ENCODE results near the gene LRRC74B. TPM values are rescaled to one million over a fixed set of nuclear protein-coding genes. Genes with fewer than 3 reads are reported as not detected.

The LRRC74B gene
- polyA plus RNA-seq, 2 donors: 0.08 to 0.22 TPM

DNA sequence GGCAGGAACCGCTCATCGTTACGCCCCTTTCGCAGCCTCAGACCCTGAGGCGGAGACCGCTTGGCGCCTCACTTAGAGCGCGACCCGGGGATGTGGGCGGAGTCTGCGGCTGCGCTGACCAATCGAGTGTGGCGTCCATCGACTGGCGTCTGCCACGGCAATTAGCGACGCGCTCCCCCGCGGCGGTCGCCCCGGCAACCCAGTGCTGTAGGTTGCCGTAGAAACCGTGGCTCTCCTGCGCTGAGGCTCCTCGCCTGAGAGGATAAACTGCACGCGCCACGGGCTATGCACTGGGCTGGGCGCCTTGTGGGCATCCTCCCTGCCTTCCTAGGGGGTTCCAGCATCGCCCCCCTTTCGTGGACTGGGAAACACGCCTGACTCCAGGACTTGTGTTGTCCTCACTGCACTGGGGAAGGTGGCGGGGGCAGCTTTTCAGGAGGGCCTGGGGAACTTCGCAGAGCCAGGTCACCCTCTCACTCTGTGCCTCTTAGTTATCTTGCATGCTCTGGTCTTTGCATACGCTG lies 31.5 kb upstream of the LRRC74B start:
- Histone ChIP-seq H3K27me3 (ENCODE audit: control insufficient read depth in 1 of 2, insufficient read depth in 2 of 2, low read length in 2 of 2) (no peaks in the 10 kb centered on the region), H3K36me3 (ENCODE audit: control insufficient read depth in 2 of 2, insufficient read depth in 2 of 2, low read length in 1 of 2) (no peaks in the 10 kb centered on the region), H3K4me3 (ENCODE audit: low read depth in 1 of 2, low read length in 2 of 2) (peak overlapping the region; percentile 31 to 44), H3K9me3 (ENCODE audit: control insufficient read depth in 2 of 2, insufficient read depth in 1 of 2, low read depth in 1 of 2, low read length in 1 of 2) (no peaks in the 10 kb centered on the region), H3K27ac (ENCODE audit: low read depth in 2 of 2, low read length in 1 of 2) (peak overlapping the region; percentile 16 to 34), H3K4me1 (ENCODE audit: control insufficient read depth in 2 of 2, insufficient read depth in 2 of 2, low read length in 1 of 2) (peaks cover 9 to 14% of the 10 kb centered on the region in 2 donors)
- WGBS, 2 donors: 0 to 1% methylated on average over 39 to 40 of the region's 40 CpGs

DNA sequence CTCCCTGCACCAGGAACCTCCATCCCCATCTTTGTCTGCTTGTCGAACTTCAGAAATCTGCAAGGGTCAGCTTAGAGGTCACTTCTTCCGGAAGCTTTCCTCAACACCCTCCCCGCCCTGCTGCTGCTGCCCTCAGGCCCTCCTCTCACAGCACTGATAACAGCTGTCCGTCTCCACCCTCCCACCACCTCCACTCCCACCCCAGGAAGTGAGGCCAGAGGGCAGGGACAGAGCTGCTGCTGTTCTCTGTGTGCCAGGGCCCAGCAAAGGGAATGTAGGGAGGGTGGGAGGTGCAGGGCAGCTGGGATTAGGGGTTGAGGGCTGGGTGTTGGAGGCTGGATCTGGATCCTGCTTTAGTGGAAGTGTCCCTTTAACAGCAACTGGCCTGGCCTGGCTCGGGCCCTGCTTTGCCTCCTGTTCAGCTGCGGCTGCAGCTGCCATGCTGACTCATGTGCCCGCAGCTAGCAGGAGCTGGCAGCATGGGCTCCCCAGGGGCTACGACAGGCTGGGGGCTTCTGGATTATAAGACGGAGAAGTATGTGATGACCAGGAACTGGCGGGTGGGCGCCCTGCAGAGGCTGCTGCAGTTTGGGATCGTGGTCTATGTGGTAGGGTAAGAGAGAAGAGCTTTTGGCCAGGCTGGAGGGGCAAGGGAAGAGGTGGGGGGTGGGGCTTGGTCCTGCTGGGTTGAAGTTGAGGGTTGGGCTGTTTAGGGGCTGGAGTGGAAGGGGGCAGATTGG lies 30.9 kb upstream of the LRRC74B start, which contains the start of gene P2RX6:
Gene P2RX6 (plus strand): TSS at position 440 of the 740 bp plus-strand sequence. CDS start 10 bp downstream, at position 450.
- H3K4me3 ChIP-seq (ENCODE audit: low read depth in 1 of 2, low read length in 2 of 2): peak within 1 kb of the TSS; percentile 31 to 44

DNA sequence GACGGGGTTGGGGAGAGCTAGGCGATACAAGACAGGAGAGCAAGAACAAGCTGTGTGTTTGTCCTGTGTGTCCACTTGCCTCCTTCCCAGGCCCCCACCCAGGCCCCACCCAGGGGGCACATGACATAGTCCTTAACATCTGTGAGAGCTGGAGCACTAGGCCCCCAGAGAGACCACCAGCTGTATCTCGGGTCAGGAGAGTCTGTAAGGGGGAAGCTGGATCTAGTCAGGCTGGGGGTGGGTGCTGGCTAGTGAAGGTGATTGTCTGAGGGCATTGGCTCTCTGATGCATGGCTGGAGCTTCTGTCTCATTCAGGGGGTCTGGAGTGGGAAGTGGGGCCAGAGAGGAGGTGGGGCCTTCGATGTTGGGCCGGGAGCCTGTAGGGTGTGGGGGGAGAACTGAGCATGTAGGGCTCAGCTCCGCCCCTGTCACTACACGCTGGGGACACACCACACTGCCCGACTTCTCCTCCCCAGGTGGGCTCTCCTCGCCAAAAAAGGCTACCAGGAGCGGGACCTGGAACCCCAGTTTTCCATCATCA lies 30.2 kb upstream of the LRRC74B start:
- H3K36me3 ChIP-seq (ENCODE audit: control insufficient read depth in 2 of 2, insufficient read depth in 2 of 2, low read length in 1 of 2): no peaks in the 10 kb centered on the region
- peaks cover 9 to 14% of the 10 kb centered on the region in 2 donors for H3K4me1 ChIP-seq (ENCODE audit: control insufficient read depth in 2 of 2, insufficient read depth in 2 of 2, low read length in 1 of 2)
- no peaks in the 10 kb centered on the region for H3K27me3 ChIP-seq (ENCODE audit: control insufficient read depth in 1 of 2, insufficient read depth in 2 of 2, low read length in 2 of 2)
- WGBS, 2 donors: 59 to 68% methylated on average over 8 to 10 of the region's 10 CpGs
- H3K27ac ChIP-seq (ENCODE audit: low read depth in 2 of 2, low read length in 1 of 2): no peak overlapping the region
- no peaks in the 10 kb centered on the region for H3K9me3 ChIP-seq (ENCODE audit: control insufficient read depth in 2 of 2, insufficient read depth in 1 of 2, low read depth in 1 of 2, low read length in 1 of 2)
- no peak overlapping the region for H3K4me3 ChIP-seq (ENCODE audit: low read depth in 1 of 2, low read length in 2 of 2)

More for the DNA sequence above, 30.9 kb upstream of the LRRC74B start, which contains the start of gene P2RX6:
- WGBS, 2 donors: 26 to 31% methylated on average over 12 of the region's 12 CpGs
- Histone ChIP-seq H3K36me3 (ENCODE audit: control insufficient read depth in 2 of 2, insufficient read depth in 2 of 2, low read length in 1 of 2) (no peaks in the 10 kb centered on the region), H3K4me1 (ENCODE audit: control insufficient read depth in 2 of 2, insufficient read depth in 2 of 2, low read length in 1 of 2) (peaks cover 9 to 14% of the 10 kb centered on the region in 2 donors), H3K9me3 (ENCODE audit: control insufficient read depth in 2 of 2, insufficient read depth in 1 of 2, low read depth in 1 of 2, low read length in 1 of 2) (no peaks in the 10 kb centered on the region), H3K27ac (ENCODE audit: low read depth in 2 of 2, low read length in 1 of 2) (peak within 1 kb of the TSS; percentile 34 to 37), H3K27me3 (ENCODE audit: control insufficient read depth in 1 of 2, insufficient read depth in 2 of 2, low read length in 2 of 2) (no peaks in the 10 kb centered on the region)

- no peak overlapping the region for H3K4me3 ChIP-seq (ENCODE audit: low read depth in 1 of 2, low read length in 2 of 2)
- peaks cover 9 to 14% of the 10 kb centered on the region in 2 donors for H3K4me1 ChIP-seq (ENCODE audit: control insufficient read depth in 2 of 2, insufficient read depth in 2 of 2, low read length in 1 of 2)
- H3K36me3 ChIP-seq (ENCODE audit: control insufficient read depth in 2 of 2, insufficient read depth in 2 of 2, low read length in 1 of 2): no peaks in the 10 kb centered on the region
- H3K9me3 ChIP-seq (ENCODE audit: control insufficient read depth in 2 of 2, insufficient read depth in 1 of 2, low read depth in 1 of 2, low read length in 1 of 2): no peaks in the 10 kb centered on the region
- WGBS, 2 donors: 82 to 83% methylated on average over 13 of the region's 13 CpGs
- no peaks in the 10 kb centered on the region for H3K27me3 ChIP-seq (ENCODE audit: control insufficient read depth in 1 of 2, insufficient read depth in 2 of 2, low read length in 2 of 2)
- H3K27ac ChIP-seq (ENCODE audit: low read depth in 2 of 2, low read length in 1 of 2): no peak overlapping the region
Observed at GRCh38 chr22:21016644-21017420, 28.9 kb upstream of the LRRC74B start.

- Histone ChIP-seq H3K4me1 (ENCODE audit: control insufficient read depth in 2 of 2, insufficient read depth in 2 of 2, low read length in 1 of 2) (peaks cover 9 to 14% of the 10 kb centered on the region in 2 donors), H3K27me3 (ENCODE audit: control insufficient read depth in 1 of 2, insufficient read depth in 2 of 2, low read length in 2 of 2) (no peaks in the 10 kb centered on the region), H3K4me3 (ENCODE audit: low read depth in 1 of 2, low read length in 2 of 2) (no peak overlapping the region), H3K9me3 (ENCODE audit: control insufficient read depth in 2 of 2, insufficient read depth in 1 of 2, low read depth in 1 of 2, low read length in 1 of 2) (no peaks in the 10 kb centered on the region), H3K27ac (ENCODE audit: low read depth in 2 of 2, low read length in 1 of 2) (no peak overlapping the region), H3K36me3 (ENCODE audit: control insufficient read depth in 2 of 2, insufficient read depth in 2 of 2, low read length in 1 of 2) (no peaks in the 10 kb centered on the region)
- WGBS, 2 donors: 94 to 96% methylated on average over 4 of the region's 4 CpGs
Observed at GRCh38 chr22:21018314-21018713, 27.4 kb upstream of the LRRC74B start.

- no peaks in the 10 kb centered on the region for H3K9me3 ChIP-seq (ENCODE audit: control insufficient read depth in 2 of 2, insufficient read depth in 1 of 2, low read depth in 1 of 2, low read length in 1 of 2)
- no peaks in the 10 kb centered on the region for H3K36me3 ChIP-seq (ENCODE audit: control insufficient read depth in 2 of 2, insufficient read depth in 2 of 2, low read length in 1 of 2)
- no peak overlapping the region for H3K4me3 ChIP-seq (ENCODE audit: low read depth in 1 of 2, low read length in 2 of 2)
- H3K27me3 ChIP-seq (ENCODE audit: control insufficient read depth in 1 of 2, insufficient read depth in 2 of 2, low read length in 2 of 2): no peaks in the 10 kb centered on the region
- no peak overlapping the region for H3K27ac ChIP-seq (ENCODE audit: low read depth in 2 of 2, low read length in 1 of 2)
- 62 to 63% methylated on average over 7 of the region's 7 CpGs for WGBS, 2 donors
- H3K4me1 ChIP-seq (ENCODE audit: control insufficient read depth in 2 of 2, insufficient read depth in 2 of 2, low read length in 1 of 2): peaks cover 0 to 4% of the 10 kb centered on the region in 2 donors
Observed at GRCh38 chr22:21020802-21021429, 24.8 kb upstream of the LRRC74B start.

- Histone ChIP-seq H3K27ac (ENCODE audit: low read depth in 2 of 2, low read length in 1 of 2) (no peak overlapping the region), H3K27me3 (ENCODE audit: control insufficient read depth in 1 of 2, insufficient read depth in 2 of 2, low read length in 2 of 2) (no peaks in the 10 kb centered on the region), H3K9me3 (ENCODE audit: control insufficient read depth in 2 of 2, insufficient read depth in 1 of 2, low read depth in 1 of 2, low read length in 1 of 2) (no peaks in the 10 kb centered on the region), H3K4me3 (ENCODE audit: low read depth in 1 of 2, low read length in 2 of 2) (no peak overlapping the region), H3K4me1 (ENCODE audit: control insufficient read depth in 2 of 2, insufficient read depth in 2 of 2, low read length in 1 of 2) (peaks cover 2 to 18% of the 10 kb centered on the region in 2 donors), H3K36me3 (ENCODE audit: control insufficient read depth in 2 of 2, insufficient read depth in 2 of 2, low read length in 1 of 2) (no peaks in the 10 kb centered on the region)
- 77 to 79% methylated on average over 10 of the region's 10 CpGs for WGBS, 2 donors
Observed at GRCh38 chr22:21022507-21022906, 23.2 kb upstream of the LRRC74B start.

- Histone ChIP-seq H3K36me3 (ENCODE audit: control insufficient read depth in 2 of 2, insufficient read depth in 2 of 2, low read length in 1 of 2) (no peaks in the 10 kb centered on the region), H3K4me3 (ENCODE audit: low read depth in 1 of 2, low read length in 2 of 2) (no peak overlapping the region), H3K4me1 (ENCODE audit: control insufficient read depth in 2 of 2, insufficient read depth in 2 of 2, low read length in 1 of 2) (peaks cover 2 to 22% of the 10 kb centered on the region in 2 donors), H3K9me3 (ENCODE audit: control insufficient read depth in 2 of 2, insufficient read depth in 1 of 2, low read depth in 1 of 2, low read length in 1 of 2) (no peaks in the 10 kb centered on the region), H3K27me3 (ENCODE audit: control insufficient read depth in 1 of 2, insufficient read depth in 2 of 2, low read length in 2 of 2) (no peaks in the 10 kb centered on the region), H3K27ac (ENCODE audit: low read depth in 2 of 2, low read length in 1 of 2) (no peak overlapping the region)
- WGBS, 2 donors: 82 to 85% methylated on average over 13 of the region's 13 CpGs
Observed at GRCh38 chr22:21022955-21023614, 22.7 kb upstream of the LRRC74B start.
